Measurements from ENCODE around the gene DTD2. TPM values are rescaled to one million over a fixed set of nuclear protein-coding genes. Genes with fewer than 3 reads are reported as not detected.

The DTD2 gene
- total and polyA plus RNA-seq, 2 donors from 2014 or later: 7.7 to 16.2 TPM

DNA sequence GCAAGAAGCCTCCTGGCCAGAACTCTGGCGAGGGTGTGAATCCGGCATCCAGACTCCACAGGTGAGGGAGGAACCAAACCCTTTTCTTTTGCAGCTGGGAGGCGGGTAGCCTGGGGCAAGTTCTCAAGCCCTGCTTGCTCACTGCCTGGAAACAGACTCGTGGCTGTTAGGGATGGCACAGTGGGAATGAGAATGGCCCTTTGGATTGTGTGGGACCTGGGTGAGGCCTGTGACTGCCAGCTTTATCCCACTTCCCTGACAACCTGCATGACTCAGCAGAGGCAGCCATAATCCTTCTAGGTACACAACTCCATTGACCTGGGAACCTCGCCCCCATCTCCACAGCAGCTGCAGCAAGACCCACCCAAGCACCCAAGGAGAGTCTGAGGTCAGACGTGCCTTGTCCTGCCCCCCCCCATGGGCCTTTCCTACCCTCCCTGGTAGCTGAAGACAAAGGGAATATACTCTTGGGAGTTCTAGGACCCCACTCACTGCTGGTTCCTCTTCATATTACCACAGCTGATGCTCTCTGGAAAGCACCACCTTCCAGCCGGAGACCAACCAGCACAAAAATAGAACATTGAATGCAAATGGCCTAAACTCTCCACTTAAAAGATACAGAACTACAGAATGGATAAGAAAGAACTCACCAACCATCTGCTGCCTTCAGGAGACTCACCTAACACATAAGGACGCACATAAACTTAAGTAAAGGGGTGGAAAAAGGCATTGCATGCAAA lies 35.6 kb upstream of the DTD2 start:
- H3K4me3 ChIP-seq (ENCODE audit: low read length in 3 of 3): no peak overlapping the region
- H3K9ac ChIP-seq (ENCODE audit: low read length in 3 of 3): no peak overlapping the region
- intact Hi-C loops (cut with DNase I): no loop called here
- H3K27me3 ChIP-seq (ENCODE audit: control insufficient read depth, insufficient read depth, low read length): no peaks in the 10 kb centered on the region
- DNase-seq (no peak), FAIRE-seq (no peak)
- no peaks in the 10 kb centered on the region for H3K36me3 ChIP-seq (ENCODE audit: control insufficient read depth in 2 of 3, insufficient read depth in 3 of 3, low read length in 3 of 3)
- H3K4me1 ChIP-seq (ENCODE audit: control insufficient read depth in 2 of 3, insufficient read depth in 2 of 3, low read depth in 1 of 3, low read length in 3 of 3): no peaks in the 10 kb centered on the region
- H3K9me3 ChIP-seq (ENCODE audit: control insufficient read depth in 2 of 3, insufficient read depth in 1 of 3, low read length in 3 of 3): no peaks in the 10 kb centered on the region
- TF ChIP-seq, protein P1, sequence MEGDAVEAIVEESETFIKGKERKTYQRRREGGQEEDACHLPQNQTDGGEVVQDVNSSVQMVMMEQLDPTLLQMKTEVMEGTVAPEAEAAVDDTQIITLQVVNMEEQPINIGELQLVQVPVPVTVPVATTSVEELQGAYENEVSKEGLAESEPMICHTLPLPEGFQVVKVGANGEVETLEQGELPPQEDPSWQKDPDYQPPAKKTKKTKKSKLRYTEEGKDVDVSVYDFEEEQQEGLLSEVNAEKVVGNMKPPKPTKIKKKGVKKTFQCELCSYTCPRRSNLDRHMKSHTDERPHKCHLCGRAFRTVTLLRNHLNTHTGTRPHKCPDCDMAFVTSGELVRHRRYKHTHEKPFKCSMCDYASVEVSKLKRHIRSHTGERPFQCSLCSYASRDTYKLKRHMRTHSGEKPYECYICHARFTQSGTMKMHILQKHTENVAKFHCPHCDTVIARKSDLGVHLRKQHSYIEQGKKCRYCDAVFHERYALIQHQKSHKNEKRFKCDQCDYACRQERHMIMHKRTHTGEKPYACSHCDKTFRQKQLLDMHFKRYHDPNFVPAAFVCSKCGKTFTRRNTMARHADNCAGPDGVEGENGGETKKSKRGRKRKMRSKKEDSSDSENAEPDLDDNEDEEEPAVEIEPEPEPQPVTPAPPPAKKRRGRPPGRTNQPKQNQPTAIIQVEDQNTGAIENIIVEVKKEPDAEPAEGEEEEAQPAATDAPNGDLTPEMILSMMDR (IDR thresholded peaks at IDR 0.05; ENCODE audit: borderline replicate concordance, extremely low read depth, insufficient read depth): no peak
- no peak overlapping the region for H3K27ac ChIP-seq (ENCODE audit: low read depth in 2 of 2, low read length in 2 of 2)

DNA sequence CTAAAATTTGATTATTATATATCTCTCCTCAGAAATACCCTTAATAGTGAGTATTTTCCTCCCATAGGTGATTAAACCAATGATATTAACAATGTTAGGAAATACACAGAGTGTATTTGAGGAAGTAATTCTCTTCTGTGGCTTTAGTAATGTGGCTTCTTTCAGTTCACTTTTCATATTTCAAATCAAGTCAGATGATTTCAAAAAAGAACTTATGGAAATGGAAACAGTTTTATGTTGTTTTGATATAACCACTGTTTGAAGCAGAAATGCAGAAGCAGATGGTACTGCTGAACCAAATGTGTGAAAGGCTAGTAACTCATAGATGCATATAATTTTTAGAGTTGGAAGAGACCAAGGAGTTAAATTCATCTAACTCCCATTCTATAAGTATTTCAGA lies 32.4 kb upstream of the DTD2 start:
- TF ChIP-seq, protein P1 (IDR thresholded peaks at IDR 0.05; ENCODE audit: borderline replicate concordance, extremely low read depth, insufficient read depth): no peak
- DNase-seq: no peak
- intact Hi-C loops (cut with DNase I): no loop called here
- Histone ChIP-seq H3K4me1 (ENCODE audit: control insufficient read depth in 2 of 3, insufficient read depth in 2 of 3, low read depth in 1 of 3, low read length in 3 of 3) (no peaks in the 10 kb centered on the region), H3K9ac (ENCODE audit: low read length in 3 of 3) (no peak overlapping the region), H3K27ac (ENCODE audit: low read depth in 2 of 2, low read length in 2 of 2) (no peak overlapping the region), H3K9me3 (ENCODE audit: control insufficient read depth in 2 of 3, insufficient read depth in 1 of 3, low read length in 3 of 3) (no peaks in the 10 kb centered on the region), H3K4me3 (ENCODE audit: low read length in 3 of 3) (no peak overlapping the region), H3K36me3 (ENCODE audit: control insufficient read depth in 2 of 3, insufficient read depth in 3 of 3, low read length in 3 of 3) (no peaks in the 10 kb centered on the region), H3K27me3 (ENCODE audit: control insufficient read depth, insufficient read depth, low read length) (no peaks in the 10 kb centered on the region)
- no peak for FAIRE-seq

GRCh38 chr14:31487886-31488285 lies 30.6 kb upstream of the DTD2 start, which contains the start of gene GPR33:
Gene GPR33 (minus strand): TSS chr14:31488039. CDS start chr14:31483965, 4,074 bp downstream.
- Histone ChIP-seq H3K27me3 (ENCODE audit: control insufficient read depth, insufficient read depth, low read length) (no peaks in the 10 kb centered on the region), H3K27ac (ENCODE audit: low read depth in 2 of 2, low read length in 2 of 2) (no peak within 1 kb of the TSS), H3K36me3 (ENCODE audit: control insufficient read depth in 2 of 3, insufficient read depth in 3 of 3, low read length in 3 of 3) (no peaks in the 10 kb centered on the region), H3K4me3 (ENCODE audit: low read length in 3 of 3) (no peak within 1 kb of the TSS), H3K9ac (ENCODE audit: low read length in 3 of 3) (no peak within 1 kb of the TSS), H3K4me1 (ENCODE audit: control insufficient read depth in 2 of 3, insufficient read depth in 2 of 3, low read depth in 1 of 3, low read length in 3 of 3) (no peaks in the 10 kb centered on the region), H3K9me3 (ENCODE audit: control insufficient read depth in 2 of 3, insufficient read depth in 1 of 3, low read length in 3 of 3) (no peaks in the 10 kb centered on the region)
- no peak for FAIRE-seq
- intact Hi-C loops (cut with DNase I): no loop called here
- TF ChIP-seq, protein P1 (IDR thresholded peaks at IDR 0.05; ENCODE audit: borderline replicate concordance, extremely low read depth, insufficient read depth): no peak
- DNase-seq: no peak
